CD4-positive, alpha-beta T cell treated with Interleukin-4 for 1 hour (primary cell): ENCODE results near the gene SPATC1L.
A peak's percentile ranks its signal among the peaks of the same experiment; 100 is the strongest.

Experiments
- DNase-seq, 2 donors: peaks; one replicate each; pipeline ENCODE4 v3.0.0-alpha.2; 2020 to 2022

SPATC1L gene

GRCh38 chr21:46118316-46119143, 65.7 kb downstream of the SPATC1L start:
- no peak for DNase-seq

GRCh38 chr21:46117586-46118315, 66.5 kb downstream of the SPATC1L start:
- DNase-seq: no peak

DNA sequence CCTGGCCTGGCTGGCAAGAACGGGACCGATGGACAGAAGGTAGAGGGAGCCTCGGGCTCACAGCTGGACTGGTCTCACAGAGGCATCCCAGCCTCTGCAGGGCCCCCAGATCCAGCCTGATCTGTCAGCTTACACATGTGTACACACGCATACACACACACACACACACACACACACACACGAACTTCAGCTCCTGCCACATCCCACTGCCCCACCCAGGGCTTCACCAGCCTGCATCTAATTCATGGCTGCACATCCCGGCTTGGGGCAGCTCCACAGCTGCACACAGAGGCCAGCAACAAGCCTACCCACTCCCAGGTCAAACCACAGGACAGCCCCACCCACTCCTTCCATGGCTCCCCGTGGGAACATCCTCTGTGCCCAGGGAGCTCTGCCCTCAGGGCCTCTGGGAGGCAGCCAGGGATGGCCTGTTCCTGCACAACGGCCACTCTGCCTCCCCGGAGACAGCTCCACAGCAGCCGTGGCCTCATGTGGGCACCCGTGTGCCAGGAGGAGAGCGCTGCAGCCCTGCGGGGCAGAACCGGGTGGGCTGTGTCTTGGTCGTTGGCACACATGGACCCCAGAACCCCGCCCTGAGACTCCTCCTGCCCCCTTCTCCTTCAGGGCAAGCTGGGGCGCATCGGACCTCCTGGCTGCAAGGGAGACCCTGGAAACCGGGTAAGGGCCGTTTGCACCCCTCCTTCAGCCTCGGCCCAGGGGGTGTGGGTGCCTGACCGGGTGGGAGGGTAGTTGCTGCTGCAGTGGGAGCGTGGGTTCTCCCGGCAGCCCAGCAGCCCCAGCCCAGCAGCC, 67.3 kb downstream of the SPATC1L start:
- DNase-seq: no peak

- no peak for DNase-seq
These were observed 68.0 kb downstream of the SPATC1L start for GRCh38 chr21:46116189-46116775.

DNA sequence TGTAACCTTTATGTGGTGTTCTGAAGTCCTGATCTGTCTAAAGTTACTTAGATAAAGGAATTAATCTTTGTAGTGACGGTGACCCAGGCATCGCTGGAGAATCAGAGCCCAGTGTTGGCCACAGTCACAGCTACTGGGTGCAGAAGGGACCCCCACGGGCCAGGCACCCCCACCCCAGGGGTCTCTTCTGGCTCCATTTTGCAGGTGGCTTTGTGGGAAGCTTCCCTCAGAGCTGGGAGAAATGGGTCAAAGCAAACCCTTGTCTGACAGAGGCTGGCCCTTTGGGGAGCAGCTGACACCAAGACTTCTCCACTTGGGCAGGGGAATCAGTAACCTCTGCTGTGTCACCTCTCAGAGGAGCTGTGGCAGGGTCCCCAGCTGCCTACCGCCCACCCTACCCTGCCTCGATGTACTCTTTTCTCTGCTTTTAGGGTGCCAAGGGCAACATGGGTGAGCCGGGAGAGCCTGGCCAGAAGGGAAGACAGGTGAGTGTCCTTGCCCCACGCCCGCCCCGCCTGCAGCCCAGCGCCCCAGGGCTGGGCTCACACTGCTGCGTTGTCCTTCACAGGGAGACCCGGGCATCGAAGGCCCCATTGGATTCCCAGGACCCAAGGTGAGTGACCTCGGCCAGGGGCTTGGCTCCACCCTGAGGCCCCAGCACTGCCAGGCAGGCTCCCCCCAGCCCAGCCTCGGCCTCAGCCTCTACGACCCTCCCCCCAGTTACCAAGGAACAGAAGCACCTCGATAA, 68.6 kb downstream of the SPATC1L start:
- DNase-seq: no peak

GRCh38 chr21:46114963-46115362, 69.3 kb downstream of the SPATC1L start:
- no peak for DNase-seq

GRCh38 chr21:46113497-46114176, 70.6 kb downstream of the SPATC1L start:
- no peak for DNase-seq

GRCh38 chr21:46112725-46113215, 71.5 kb downstream of the SPATC1L start:
- DNase-seq: peak in 1 of 2 donors; percentile 7

DNA sequence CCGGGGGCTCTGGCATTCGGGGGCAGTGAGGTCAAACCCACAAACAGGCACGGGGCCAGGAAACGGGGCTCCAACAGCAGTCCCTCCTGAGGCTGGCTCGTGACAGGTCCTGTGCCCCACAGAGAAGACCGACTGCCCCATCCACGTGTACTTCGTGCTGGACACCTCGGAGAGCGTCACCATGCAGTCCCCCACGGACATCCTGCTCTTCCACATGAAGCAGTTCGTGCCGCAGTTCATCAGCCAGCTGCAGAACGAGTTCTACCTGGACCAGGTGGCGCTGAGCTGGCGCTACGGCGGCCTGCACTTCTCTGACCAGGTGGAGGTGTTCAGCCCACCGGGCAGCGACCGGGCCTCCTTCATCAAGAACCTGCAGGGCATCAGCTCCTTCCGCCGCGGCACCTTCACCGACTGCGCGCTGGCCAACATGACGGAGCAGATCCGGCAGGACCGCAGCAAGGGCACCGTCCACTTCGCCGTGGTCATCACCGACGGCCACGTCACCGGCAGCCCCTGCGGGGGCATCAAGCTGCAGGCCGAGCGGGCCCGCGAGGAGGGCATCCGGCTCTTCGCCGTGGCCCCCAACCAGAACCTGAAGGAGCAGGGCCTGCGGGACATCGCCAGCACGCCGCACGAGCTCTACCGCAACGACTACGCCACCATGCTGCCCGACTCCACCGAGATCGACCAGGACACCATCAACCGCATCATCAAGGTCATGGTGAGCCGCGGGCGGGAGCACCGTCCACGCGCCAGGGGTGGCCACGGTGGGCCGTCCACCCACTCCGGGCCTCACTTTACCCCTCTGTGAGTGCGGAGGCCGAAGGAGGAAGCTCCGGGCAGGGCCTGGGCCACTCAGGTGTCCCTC, 72.2 kb downstream of the SPATC1L start:
- peak in 1 of 2 donors; percentile 4 for DNase-seq

DNA sequence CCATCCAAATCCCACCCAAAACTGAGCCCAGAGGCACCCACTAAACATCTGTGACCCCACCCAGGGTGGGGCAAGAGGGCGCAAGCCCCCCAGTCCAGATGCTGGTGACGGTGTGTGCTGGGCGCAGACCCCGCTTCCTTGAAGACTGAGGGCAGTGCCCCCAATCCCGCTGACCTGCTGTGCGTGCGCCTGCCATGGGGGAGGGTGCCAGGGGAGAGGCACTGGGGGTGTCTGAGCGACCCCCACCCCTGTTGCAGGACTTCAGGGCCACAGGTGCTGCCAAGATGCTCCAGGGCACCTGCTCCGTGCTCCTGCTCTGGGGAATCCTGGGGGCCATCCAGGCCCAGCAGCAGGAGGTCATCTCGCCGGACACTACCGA, 73.1 kb downstream of the SPATC1L start:
- peak in 1 of 2 donors; percentile 3 for DNase-seq
